HepG2 (cell line): ENCODE measurements around the gene RASSF7. TPM values are rescaled to one million over a fixed set of nuclear protein-coding genes. Genes with fewer than 3 reads are reported as not detected.

ENCODE experiments used
- BRD4 ChIP-seq: sonication (generic); formaldehyde crosslinking; IDR thresholded peaks from 2 replicates; pipeline ENCODE4 v1.4.0; 2020; ENCODE audit warnings: missing genetic modification reagents
- CBX2 ChIP-seq, 2 experiments: fragments of 200-600 bp in 1 of 2; sonication (generic); formaldehyde crosslinking in 1 of 2; IDR thresholded peaks; 2 replicates each; pipeline versions ENCODE4 v1.7.0 to v1.8.1; 2018 to 2022; ENCODE audit warnings: low read depth in 2 of 2, low read length in 1 of 2, mild to moderate bottlenecking in 1 of 2, missing genetic modification reagents in 1 of 2
- CENPT ChIP-seq: sonication (generic); formaldehyde crosslinking; IDR thresholded peaks from 2 replicates; pipeline ENCODE4 v1.8.0; 2022; ENCODE audit warnings: low read depth, mild to moderate bottlenecking, moderate library complexity, missing genetic modification reagents
- FOXA3 ChIP-seq: IDR thresholded peaks from 2 replicates; pipeline ENCODE4 v1.6.1; 2016; ENCODE audit warnings: missing genetic modification reagents, missing compliant biosample characterization
- GATAD2A ChIP-seq: IDR thresholded peaks from 2 replicates; pipeline ENCODE4 v1.6.1; 2016
- MED1 ChIP-seq: sonication (generic); formaldehyde crosslinking; IDR thresholded peaks from 2 replicates; pipeline ENCODE4 v1.4.0; 2020; ENCODE audit warnings: missing genetic modification reagents
- MED13 ChIP-seq: sonication (generic); formaldehyde crosslinking; IDR thresholded peaks from 2 replicates; pipeline ENCODE4 v1.5.0; 2020; ENCODE audit warnings: missing genetic modification reagents
- REST ChIP-seq, 2 experiments: IDR thresholded peaks; 2 replicates each; pipeline ENCODE4 v1.6.1; 2011 to 2012; ENCODE audit warnings: low read length in 2 of 2, borderline replicate concordance in 1 of 2, low read depth in 1 of 2, mild to moderate bottlenecking in 1 of 2, moderate library complexity in 1 of 2
- REXO4 ChIP-seq: sonication (generic); formaldehyde crosslinking; IDR thresholded peaks from 2 replicates; pipeline ENCODE4 v1.8.0; 2022; ENCODE audit warnings: missing genetic modification reagents, mild to moderate bottlenecking, borderline replicate concordance
- ZBTB39 ChIP-seq: sonication (generic); formaldehyde crosslinking; IDR thresholded peaks from 2 replicates; pipeline ENCODE4 v1.5.0; 2020; ENCODE audit warnings: missing genetic modification reagents
- ZNF251 ChIP-seq: sonication (generic); formaldehyde crosslinking; IDR thresholded peaks from 2 replicates; pipeline ENCODE4 v1.9.0; 2021; ENCODE audit warnings: mild to moderate bottlenecking, missing genetic modification reagents
- ZNF253 ChIP-seq: sonication (generic); formaldehyde crosslinking; IDR thresholded peaks from 2 replicates; pipeline ENCODE4 v1.8.0; 2022; ENCODE audit warnings: mild to moderate bottlenecking, missing genetic modification reagents, borderline replicate concordance
- ZNF274 ChIP-seq: sonication (generic); formaldehyde crosslinking; IDR thresholded peaks from 2 replicates; pipeline ENCODE4 v1.5.1; 2020; ENCODE audit warnings: mild to moderate bottlenecking, missing genetic modification reagents
- ZNF33B ChIP-seq: sonication (generic); formaldehyde crosslinking; IDR thresholded peaks from 2 replicates; pipeline ENCODE4 v1.5.1; 2020; ENCODE audit warnings: mild to moderate bottlenecking, missing genetic modification reagents
- ZNF615 ChIP-seq: sonication (generic); formaldehyde crosslinking; IDR thresholded peaks from 2 replicates; pipeline ENCODE4 v1.5.0; 2020; ENCODE audit warnings: mild to moderate bottlenecking, missing genetic modification reagents, borderline replicate concordance
- ZNF616 ChIP-seq: sonication (generic); formaldehyde crosslinking; IDR thresholded peaks from 2 replicates; pipeline ENCODE4 v1.5.0; 2020; ENCODE audit warnings: low read depth, mild to moderate bottlenecking, missing genetic modification reagents
- ZNF883 ChIP-seq: sonication (generic); formaldehyde crosslinking; IDR thresholded peaks from 2 replicates; pipeline ENCODE4 v1.5.1; 2020; ENCODE audit warnings: mild to moderate bottlenecking, missing genetic modification reagents; ENCODE audit errors: not compliant biosample characterization
- ZSCAN9 ChIP-seq: IDR thresholded peaks from 2 replicates; pipeline ENCODE4 v1.6.1; 2016; ENCODE audit warnings: borderline replicate concordance
- polyA plus RNA-seq, 8 experiments: library from polyadenylated mRNA; depleted of rRNA in 3 of 8; stranded (reverse) in 7 of 8; unstranded in 1 of 8; fragments of >200 nt; fragmentation: Illumina TruSeq in 4 of 8; extraction: Trizol in 4 of 8; gene quantifications; 2 replicates each; pipeline versions ENCODE4 v1.2.1 to v1.2.3, GENCODE V29; 2011 to 2016; ENCODE audit warnings: low read depth in 4 of 8, missing spikeins in 1 of 8, mixed read lengths in 1 of 8; ENCODE audit not compliant: insufficient read depth in 1 of 8
- total RNA-seq, 5 experiments: library from RNA; depleted of rRNA; stranded (reverse); fragments of >200 nt; fragmentation: Illumina TruSeq; extraction: Trizol; gene quantifications; 2 replicates each; pipeline ENCODE4 v1.2.3, GENCODE V29; 2016; ENCODE audit warnings: low read depth in 1 of 5
- TF ChIP-seq, protein P1 (sequence below): sonication (generic); formaldehyde crosslinking; conservative IDR thresholded peaks from 2 replicates; pipeline ENCODE4 v1.4.0; 2020; ENCODE audit warnings: mild to moderate bottlenecking, missing genetic modification reagents, moderate library complexity

RASSF7 gene
- total and polyA plus RNA-seq, 2 of the 13 experiments (the other 11 are each of a cell fraction or from before 2014, with no cell fraction given), result 20.2 to 28.6 TPM

GRCh38 chr11:538431-539051, 22.2 kb upstream of the RASSF7 start (continued):
- TF ChIP-seq ZNF883 (CRISPR knock-in tag), result peak; percentile 76
- no peak for TF ChIP-seq ZNF615 (CRISPR knock-in tag)
- TF ChIP-seq ZNF251, result no peak
- TF ChIP-seq ZNF274 (CRISPR knock-in tag), result 0 out of 2 replicates have a peak, but pooled peaks have one; percentile 57
- peak; percentile 35; the same call in 1 of the 2 replicates for TF ChIP-seq REXO4 (CRISPR knock-in tag)
- peak; percentile 51; the same call in 1 of the 2 replicates for TF ChIP-seq ZNF33B (CRISPR knock-in tag)
- TF ChIP-seq CBX2 (IDR thresholded peaks at IDR 0.05; ENCODE audit: low read depth, low read length), result no peak
- TF ChIP-seq CBX2 (CRISPR knock-in tag; IDR thresholded peaks at IDR 0.05; ENCODE audit: low read depth), result no peak
- TF ChIP-seq ZNF253, result 0 out of 2 replicates have a peak, but pooled peaks have one; percentile 5
- TF ChIP-seq GATAD2A (CRISPR knock-in tag), result no peak
- no peak for TF ChIP-seq ZSCAN9 (CRISPR knock-in tag)
- TF ChIP-seq FOXA3, result peak; percentile 17; the same call in 1 of the 2 replicates
- no peak for TF ChIP-seq MED13
- no peak for TF ChIP-seq REST (IDR thresholded peaks at IDR 0.05; ENCODE audit: borderline replicate concordance in 1 of 2, low read depth in 1 of 2, low read length in 2 of 2)
- no peak for TF ChIP-seq BRD4
- no peak for TF ChIP-seq CENPT (CRISPR knock-in tag)
- TF ChIP-seq MED1 (CRISPR knock-in tag), result no peak
- TF ChIP-seq, protein P1, sequence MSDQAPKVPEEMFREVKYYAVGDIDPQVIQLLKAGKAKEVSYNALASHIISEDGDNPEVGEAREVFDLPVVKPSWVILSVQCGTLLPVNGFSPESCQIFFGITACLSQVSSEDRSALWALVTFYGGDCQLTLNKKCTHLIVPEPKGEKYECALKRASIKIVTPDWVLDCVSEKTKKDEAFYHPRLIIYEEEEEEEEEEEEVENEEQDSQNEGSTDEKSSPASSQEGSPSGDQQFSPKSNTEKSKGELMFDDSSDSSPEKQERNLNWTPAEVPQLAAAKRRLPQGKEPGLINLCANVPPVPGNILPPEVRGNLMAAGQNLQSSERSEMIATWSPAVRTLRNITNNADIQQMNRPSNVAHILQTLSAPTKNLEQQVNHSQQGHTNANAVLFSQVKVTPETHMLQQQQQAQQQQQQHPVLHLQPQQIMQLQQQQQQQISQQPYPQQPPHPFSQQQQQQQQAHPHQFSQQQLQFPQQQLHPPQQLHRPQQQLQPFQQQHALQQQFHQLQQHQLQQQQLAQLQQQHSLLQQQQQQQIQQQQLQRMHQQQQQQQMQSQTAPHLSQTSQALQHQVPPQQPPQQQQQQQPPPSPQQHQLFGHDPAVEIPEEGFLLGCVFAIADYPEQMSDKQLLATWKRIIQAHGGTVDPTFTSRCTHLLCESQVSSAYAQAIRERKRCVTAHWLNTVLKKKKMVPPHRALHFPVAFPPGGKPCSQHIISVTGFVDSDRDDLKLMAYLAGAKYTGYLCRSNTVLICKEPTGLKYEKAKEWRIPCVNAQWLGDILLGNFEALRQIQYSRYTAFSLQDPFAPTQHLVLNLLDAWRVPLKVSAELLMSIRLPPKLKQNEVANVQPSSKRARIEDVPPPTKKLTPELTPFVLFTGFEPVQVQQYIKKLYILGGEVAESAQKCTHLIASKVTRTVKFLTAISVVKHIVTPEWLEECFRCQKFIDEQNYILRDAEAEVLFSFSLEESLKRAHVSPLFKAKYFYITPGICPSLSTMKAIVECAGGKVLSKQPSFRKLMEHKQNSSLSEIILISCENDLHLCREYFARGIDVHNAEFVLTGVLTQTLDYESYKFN (CRISPR knock-in tag), result no peak
- 0 out of 2 replicates have a peak, but pooled peaks have one; percentile 71 for TF ChIP-seq ZNF616
- no peak for TF ChIP-seq ZBTB39
